K562 (cell line): ENCODE measurements around the gene SNRPB. TPM values are rescaled to one million over a fixed set of nuclear protein-coding genes. Genes with fewer than 3 reads are reported as not detected.
A peak's percentile ranks its signal among the peaks of the same experiment; 100 is the strongest.

Experiments used
- ATAC-seq: fragments of 200-7000 bp; cut with Tn5 transposase; 3 replicates; pipeline ENCODE4 v1.9.1; 2020; ENCODE audit warnings: moderate library complexity
- BruUV-seq: library from RNA; stranded (reverse); fragments of 400-500 nt; replicated peaks from 2 replicates; lab custom pipeline; 2021; lab: Mats Ljungman, UMichigan
- CTCF ChIA-PET: fragments of 300-600 bp; formaldehyde crosslinking; extraction: SDS; loops from one replicate; lab custom pipeline; 2021; ENCODE audit warnings: low intra/inter-chr PET ratio; lab: Yijun Ruan, JAX
- POLR2A ChIA-PET: fragments of 300-600, 350-650 bp; sonication (Branson Sonifier 250); formaldehyde crosslinking; extraction: SDS; loops from one replicate; lab custom pipeline; 2021; ENCODE audit warnings: antibody characterized with exemption, inconsistent platforms; lab: Yijun Ruan, JAX
- DNase-seq, 4 experiments: peaks; one replicate each; pipeline versions ENCODE4 v3.0.0 to v3.0.0-alpha.2; 2011 to 2018; ENCODE audit warnings: low spot score in 3 of 4, mixed read lengths in 3 of 4; ENCODE audit errors: extremely low read depth in 1 of 4
- FAIRE-seq: peaks from 2 replicates; lab custom pipeline; 2011; peaks lifted over from hg19 to GRCh38; lab: Jason Lieb, UNC
- H2AFZ ChIP-seq: 2 replicates; pipeline ENCODE4 v1.6.0; 2011; ENCODE audit warnings: low read depth, low read length, control low read depth, inconsistent platforms
- H3K27ac ChIP-seq: fragments of 200-600 bp; 3 replicates; pipeline ENCODE4 v1.8.0; 2011; ENCODE audit warnings: low read depth, mild to moderate bottlenecking, control low read depth, inconsistent platforms, low read length, moderate library complexity, mixed read lengths; ENCODE audit errors: extremely low read depth
- H3K27me3 ChIP-seq, 2 experiments: fragments of 300-600 bp in 1 of 2; 2 replicates in 1 of 2; 3 replicates in 1 of 2; pipeline versions ENCODE4 v1.6.0 to v1.8.0; 2011; ENCODE audit warnings: inconsistent platforms in 2 of 2, low read length in 2 of 2, mild to moderate bottlenecking in 1 of 2, mixed read lengths in 1 of 2, moderate library complexity in 1 of 2; ENCODE audit not compliant: control insufficient read depth in 2 of 2, insufficient read depth in 2 of 2
- H3K36me3 ChIP-seq: fragments of 300-600 bp; 3 replicates; pipeline ENCODE4 v1.8.0; 2011; ENCODE audit warnings: mild to moderate bottlenecking, low read length, inconsistent platforms; ENCODE audit not compliant: control insufficient read depth, insufficient read depth
- H3K4me1 ChIP-seq, 2 experiments: fragments of 200-600 bp in 1 of 2; replicated peaks in 1 of 2; 2 replicates in 1 of 2; 3 replicates in 1 of 2; pipeline versions ENCODE4 v1.5.1 to v1.8.0; 2011; ENCODE audit warnings: inconsistent platforms in 2 of 2, low read length in 2 of 2, mild to moderate bottlenecking in 1 of 2, mixed read lengths in 1 of 2, moderate library complexity in 1 of 2; ENCODE audit not compliant: control insufficient read depth in 2 of 2, insufficient read depth in 2 of 2
- H3K4me2 ChIP-seq: 2 replicates; pipeline ENCODE4 v1.6.1; 2011; ENCODE audit warnings: low read length, control low read depth, inconsistent platforms, mixed read lengths; ENCODE audit not compliant: insufficient read depth
- H3K4me3 ChIP-seq: fragments of 200-600 bp; sonication (generic), shearing (Covaris generic); 2 replicates; pipeline ENCODE4 v1.5.1; 2016; ENCODE audit warnings: control low read depth, inconsistent platforms
- H3K79me2 ChIP-seq: fragments of 200-600 bp; 3 replicates; pipeline ENCODE4 v1.8.0; 2011; ENCODE audit warnings: low read length, inconsistent platforms; ENCODE audit not compliant: control insufficient read depth, insufficient read depth
- H3K9ac ChIP-seq, 2 experiments: 2 replicates each; pipeline versions ENCODE4 v1.6.0 to v1.6.1; 2011; ENCODE audit warnings: low read depth in 2 of 2, low read length in 2 of 2, control low read depth in 1 of 2, inconsistent platforms in 1 of 2, mild to moderate bottlenecking in 1 of 2, mixed read lengths in 1 of 2; ENCODE audit not compliant: insufficient read depth in 1 of 2
- H3K9me1 ChIP-seq: one replicate; pipeline ENCODE4 v1.6.0; 2011; ENCODE audit warnings: inconsistent platforms, mild to moderate bottlenecking, low read length, moderate library complexity; ENCODE audit not compliant: control insufficient read depth, insufficient read depth
- H3K9me3 ChIP-seq: replicated peaks from 2 replicates; pipeline ENCODE4 v1.5.1; 2011; ENCODE audit warnings: low read depth, low read length, inconsistent platforms; ENCODE audit not compliant: control insufficient read depth, insufficient read depth
- H4K20me1 ChIP-seq: replicated peaks from 2 replicates; pipeline ENCODE4 v1.6.1; 2011; ENCODE audit warnings: low read length, inconsistent platforms, mixed read lengths; ENCODE audit not compliant: control insufficient read depth, insufficient read depth
- IRF2 ChIP-seq: sonication (generic); formaldehyde crosslinking; IDR thresholded peaks from 2 replicates; pipeline ENCODE4 v1.8.1; 2022; ENCODE audit warnings: mild to moderate bottlenecking, missing genetic modification reagents
- ZFPM2 ChIP-seq: fragments of 250-450 bp; sonication (Bioruptor Pico); IDR thresholded peaks from 2 replicates; pipeline ENCODE4 v1.5.1; 2022; ENCODE audit warnings: mild to moderate bottlenecking
- WGBS: fragments of 100-300 bp; shearing (Covaris generic); methylation state at CpG from one replicate; pipeline ENCODE4 v1.1.6; 2016; ENCODE audit warnings: low coverage, mixed read lengths; ENCODE audit not compliant: insufficient coverage; ENCODE audit errors: missing lambda C conversion rate; 5-methylcytosine and 5-hydroxymethylcytosine counted together
- in situ Hi-C: fragments of 300-500 bp; cut with MboI; formaldehyde crosslinking; loops from 4 replicates; pipeline ENCODE4 v1.15.0; 2018; ENCODE audit warnings: inconsistent platforms, mixed read lengths
- intact Hi-C: fragments of 100-400 bp; cut with micrococcal nuclease; formaldehyde crosslinking; loops from 2 replicates; pipeline ENCODE4 v1.14.2; 2022
- polyA plus RNA-seq, 8 experiments: library from polyadenylated mRNA; depleted of rRNA in 4 of 8; stranded (reverse) in 5 of 8; unstranded in 3 of 8; fragments of >200 nt; fragmentation: Nextera tagmentation in 2 of 8; fragmentation: Illumina TruSeq in 1 of 8; extraction: Ambion mirVana in 2 of 8; extraction: Trizol in 1 of 8; gene quantifications; 2 replicates each; pipeline versions ENCODE4 v1.2.1 to v1.2.3, GENCODE V29; 2011 to 2014; ENCODE audit warnings: inconsistent platforms in 1 of 8, missing spikeins in 1 of 8
- total RNA-seq, 7 experiments: library from RNA; depleted of rRNA in 6 of 7; stranded (reverse); fragments of >200 nt in 6 of 7; fragmentation: Illumina TruSeq in 2 of 7; extraction: Trizol in 2 of 7; gene quantifications; 2 replicates each; pipeline versions ENCODE4 v1.2.1 to v1.2.3, GENCODE V29; 2011 to 2021; ENCODE audit warnings: low replicate concordance in 1 of 7
- TF ChIP-seq, protein P1 (sequence below): sonication (generic); formaldehyde crosslinking; IDR thresholded peaks from 2 replicates; pipeline ENCODE4 v1.8.1; 2022; ENCODE audit warnings: missing genetic modification reagents

The SNRPB gene
- total and polyA plus RNA-seq, 9 of the 15 experiments (the other 6 are each of a cell fraction or from before 2014, with no cell fraction given), result 13.1 to 615 (median 266) TPM

- intact Hi-C loops, result no loop called here
- H3K9me3 ChIP-seq, result no peaks in the 10 kb centered on the region
- TF ChIP-seq IRF2 (CRISPR knock-in tag) (no peak), ZFPM2 (CRISPR knock-in tag) (no peak)
- TF ChIP-seq, protein P1, sequence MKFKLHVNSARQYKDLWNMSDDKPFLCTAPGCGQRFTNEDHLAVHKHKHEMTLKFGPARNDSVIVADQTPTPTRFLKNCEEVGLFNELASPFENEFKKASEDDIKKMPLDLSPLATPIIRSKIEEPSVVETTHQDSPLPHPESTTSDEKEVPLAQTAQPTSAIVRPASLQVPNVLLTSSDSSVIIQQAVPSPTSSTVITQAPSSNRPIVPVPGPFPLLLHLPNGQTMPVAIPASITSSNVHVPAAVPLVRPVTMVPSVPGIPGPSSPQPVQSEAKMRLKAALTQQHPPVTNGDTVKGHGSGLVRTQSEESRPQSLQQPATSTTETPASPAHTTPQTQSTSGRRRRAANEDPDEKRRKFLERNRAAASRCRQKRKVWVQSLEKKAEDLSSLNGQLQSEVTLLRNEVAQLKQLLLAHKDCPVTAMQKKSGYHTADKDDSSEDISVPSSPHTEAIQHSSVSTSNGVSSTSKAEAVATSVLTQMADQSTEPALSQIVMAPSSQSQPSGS, result no peak
- TF ChIP-seq, all 486 proteins: peak for 0
- Histone ChIP-seq H2AFZ (peak overlapping the region; percentile 89), H3K4me2 (no peak overlapping the region), H3K27ac (no peak overlapping the region; the same call in 2 of the 3 replicates), H3K9ac (no peak overlapping the region; a peak in 1 of 4 replicates), H4K20me1 (no peaks in the 10 kb centered on the region), H3K9me1 (no peaks in the 10 kb centered on the region), H3K36me3 (no peaks in the 10 kb centered on the region), H3K27me3 (no peaks in the 10 kb centered on the region), H3K79me2 (no peaks in the 10 kb centered on the region), H3K4me3 (no peak overlapping the region), H3K4me1 (peaks cover 2 to 17% of the 10 kb centered on the region in 2 experiments; a peak in 4 of 5 replicates)
- FAIRE-seq (peak; percentile 15), DNase-seq (no peak), ATAC-seq (peak; percentile 28; the same call in 2 of the 3 replicates)
- no TSS peak for BruUV-seq
- 95% methylated on average over 3 of the region's 4 CpGs for WGBS
- in situ Hi-C loops, result no loop called here
- ChIA-PET CTCF (no interaction called here), POLR2A (interaction anchor here (1.4 kb wide), 1 partner anchor 10 kb away, joined by 3 read pairs; no protein-coding TSS in a partner anchor)
These were observed 48.7 kb upstream of the SNRPB start for GRCh38 chr20:2519115-2519809.
